Loucy (cell line): ENCODE data around the gene PCSK2.

Experiments
- EZH2phosphoT487 ChIP-seq: fragments of 200-600 bp; IDR thresholded peaks from 2 replicates; pipeline ENCODE4 v1.6.1; 2018; ENCODE audit warnings: antibody characterized with exemption, mild to moderate bottlenecking, moderate library complexity, borderline replicate concordance
- TF ChIP-seq, protein P1 (sequence below): fragments of 200-600 bp; sonication (generic); conservative IDR thresholded peaks from 2 replicates; pipeline ENCODE4 v1.5.1; 2014; ENCODE audit warnings: mild to moderate bottlenecking, antibody characterized with exemption, low read length

DNA sequence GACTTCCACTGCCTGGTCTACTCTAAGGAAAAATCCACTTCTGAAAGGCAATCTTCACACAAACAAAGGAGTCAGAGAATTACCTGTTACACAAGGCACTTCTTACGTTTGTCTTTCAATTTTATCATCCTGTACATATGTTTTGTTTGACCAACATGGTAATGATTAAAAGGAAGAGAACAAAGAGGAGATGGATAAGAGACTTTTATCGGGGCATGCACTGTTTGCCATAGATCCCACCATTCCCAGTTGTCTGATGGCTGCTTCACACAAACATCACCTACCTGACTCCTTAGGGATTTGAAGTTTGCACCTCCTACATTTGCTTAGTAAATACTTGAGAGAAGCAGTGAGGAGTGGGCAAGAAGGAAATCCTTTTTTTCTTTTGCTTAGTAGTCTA lies 217.3 kb downstream of the PCSK2 start:
- TF ChIP-seq, protein P1, sequence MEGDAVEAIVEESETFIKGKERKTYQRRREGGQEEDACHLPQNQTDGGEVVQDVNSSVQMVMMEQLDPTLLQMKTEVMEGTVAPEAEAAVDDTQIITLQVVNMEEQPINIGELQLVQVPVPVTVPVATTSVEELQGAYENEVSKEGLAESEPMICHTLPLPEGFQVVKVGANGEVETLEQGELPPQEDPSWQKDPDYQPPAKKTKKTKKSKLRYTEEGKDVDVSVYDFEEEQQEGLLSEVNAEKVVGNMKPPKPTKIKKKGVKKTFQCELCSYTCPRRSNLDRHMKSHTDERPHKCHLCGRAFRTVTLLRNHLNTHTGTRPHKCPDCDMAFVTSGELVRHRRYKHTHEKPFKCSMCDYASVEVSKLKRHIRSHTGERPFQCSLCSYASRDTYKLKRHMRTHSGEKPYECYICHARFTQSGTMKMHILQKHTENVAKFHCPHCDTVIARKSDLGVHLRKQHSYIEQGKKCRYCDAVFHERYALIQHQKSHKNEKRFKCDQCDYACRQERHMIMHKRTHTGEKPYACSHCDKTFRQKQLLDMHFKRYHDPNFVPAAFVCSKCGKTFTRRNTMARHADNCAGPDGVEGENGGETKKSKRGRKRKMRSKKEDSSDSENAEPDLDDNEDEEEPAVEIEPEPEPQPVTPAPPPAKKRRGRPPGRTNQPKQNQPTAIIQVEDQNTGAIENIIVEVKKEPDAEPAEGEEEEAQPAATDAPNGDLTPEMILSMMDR = no peak
- TF ChIP-seq EZH2phosphoT487 = no peak
